Measurements from ENCODE around the gene SPOCK1.

The SPOCK1 gene

DNA sequence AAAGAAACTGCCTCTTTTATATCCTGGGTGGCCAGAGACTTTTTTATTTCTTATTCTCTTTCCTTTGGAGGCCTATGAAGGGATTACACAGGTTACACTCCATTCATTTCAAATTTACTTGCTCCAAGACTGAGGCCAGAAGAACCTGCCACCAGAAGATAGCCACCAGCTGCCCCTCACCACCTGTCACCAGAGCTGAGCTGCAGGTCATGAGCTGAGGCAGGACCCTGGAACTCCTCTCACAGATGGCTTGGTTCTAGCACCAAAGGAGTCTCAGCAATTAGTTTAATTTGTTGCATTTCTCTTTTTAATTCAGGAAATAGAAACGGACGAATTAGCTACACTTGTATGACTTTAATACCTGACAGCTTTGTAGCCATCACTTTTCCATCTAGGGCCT is 313.9 kb downstream of the SPOCK1 start:
- H3K36me3 ChIP-seq (ENCODE audit: insufficient read depth, low read length), result no peaks in the 10 kb centered on the region
- no peak overlapping the region for H3K9ac ChIP-seq (ENCODE audit: low read depth, low read length)
- H3K9me3 ChIP-seq (ENCODE audit: control insufficient read depth, insufficient read depth, low read length), result no peaks in the 10 kb centered on the region
- H3K4me1 ChIP-seq (ENCODE audit: insufficient read depth, low read length), result no peaks in the 10 kb centered on the region

- H3K4me1 ChIP-seq (ENCODE audit: insufficient read depth, low read length), result no peaks in the 10 kb centered on the region
- H3K36me3 ChIP-seq (ENCODE audit: insufficient read depth, low read length), result no peaks in the 10 kb centered on the region
- no peaks in the 10 kb centered on the region for H3K9me3 ChIP-seq (ENCODE audit: control insufficient read depth, insufficient read depth, low read length)
- H3K9ac ChIP-seq (ENCODE audit: low read depth, low read length), result no peak overlapping the region
Measured at GRCh38 chr5:137184734-137185133, 314.4 kb downstream of the SPOCK1 start.

- Histone ChIP-seq H3K9ac (ENCODE audit: low read depth, low read length) (no peak overlapping the region), H3K4me1 (ENCODE audit: insufficient read depth, low read length) (no peaks in the 10 kb centered on the region), H3K36me3 (ENCODE audit: insufficient read depth, low read length) (no peaks in the 10 kb centered on the region)
Measured at GRCh38 chr5:137182576-137182975, 316.6 kb downstream of the SPOCK1 start.

DNA sequence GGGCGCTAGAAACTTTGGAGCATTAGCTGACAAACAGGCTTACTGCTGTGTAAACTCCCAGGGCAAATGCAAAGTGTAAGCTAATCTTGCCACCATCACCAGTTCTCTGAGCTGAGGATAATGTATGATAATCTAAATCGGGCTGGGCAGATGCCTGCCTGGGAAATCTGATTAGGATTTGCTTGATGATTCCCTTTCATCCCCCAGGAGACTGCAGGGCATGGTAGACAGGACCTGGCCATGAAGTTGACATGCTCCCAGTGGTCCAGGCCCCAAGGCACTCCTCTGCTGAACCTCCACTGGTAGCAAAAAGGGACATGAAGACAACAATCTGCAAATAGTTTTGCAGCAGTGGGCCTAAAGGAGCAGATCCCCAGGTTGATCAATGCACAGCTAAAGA is 317.5 kb downstream of the SPOCK1 start:
- H3K4me1 ChIP-seq (ENCODE audit: insufficient read depth, low read length), result no peaks in the 10 kb centered on the region
- no peaks in the 10 kb centered on the region for H3K36me3 ChIP-seq (ENCODE audit: insufficient read depth, low read length)
- H3K9me3 ChIP-seq (ENCODE audit: control insufficient read depth, insufficient read depth, low read length), result no peaks in the 10 kb centered on the region
- no peak overlapping the region for H3K9ac ChIP-seq (ENCODE audit: low read depth, low read length)

More at GRCh38 chr5:137182576-137182975, 316.6 kb downstream of the SPOCK1 start:
- no peaks in the 10 kb centered on the region for H3K9me3 ChIP-seq (ENCODE audit: control insufficient read depth, insufficient read depth, low read length)

DNA sequence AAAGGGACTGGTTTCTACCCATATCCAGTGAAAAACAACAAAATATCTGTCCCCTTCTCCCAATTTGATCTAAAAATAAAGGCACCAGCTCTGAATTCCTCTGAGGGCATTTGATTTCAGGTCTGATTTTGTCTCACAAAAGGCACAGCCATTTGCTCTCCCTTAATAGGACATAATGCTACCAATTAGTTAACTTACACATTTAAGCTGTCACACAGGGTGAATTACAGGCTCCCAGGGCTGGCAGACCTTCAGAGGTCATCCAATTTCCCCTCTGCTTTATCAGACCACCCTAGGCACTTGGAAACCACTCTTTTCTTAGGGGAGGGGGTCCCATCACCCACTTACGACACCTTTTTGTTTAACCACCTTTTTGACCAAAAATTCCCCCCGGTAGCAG is 319.9 kb downstream of the SPOCK1 start:
- Histone ChIP-seq H3K36me3 (ENCODE audit: insufficient read depth, low read length) (no peaks in the 10 kb centered on the region), H3K9me3 (ENCODE audit: control insufficient read depth, insufficient read depth, low read length) (no peaks in the 10 kb centered on the region), H3K9ac (ENCODE audit: low read depth, low read length) (no peak overlapping the region), H3K4me1 (ENCODE audit: insufficient read depth, low read length) (no peaks in the 10 kb centered on the region)

- no peaks in the 10 kb centered on the region for H3K4me1 ChIP-seq (ENCODE audit: insufficient read depth, low read length)
- no peak overlapping the region for H3K9ac ChIP-seq (ENCODE audit: low read depth, low read length)
- no peaks in the 10 kb centered on the region for H3K9me3 ChIP-seq (ENCODE audit: control insufficient read depth, insufficient read depth, low read length)
- no peaks in the 10 kb centered on the region for H3K36me3 ChIP-seq (ENCODE audit: insufficient read depth, low read length)
Measured at GRCh38 chr5:137176609-137177008, 322.5 kb downstream of the SPOCK1 start.

- Histone ChIP-seq H3K4me1 (ENCODE audit: insufficient read depth, low read length) (no peaks in the 10 kb centered on the region), H3K9me3 (ENCODE audit: control insufficient read depth, insufficient read depth, low read length) (no peaks in the 10 kb centered on the region), H3K9ac (ENCODE audit: low read depth, low read length) (no peak overlapping the region), H3K36me3 (ENCODE audit: insufficient read depth, low read length) (no peaks in the 10 kb centered on the region)
Measured at GRCh38 chr5:137176126-137176525, 323.0 kb downstream of the SPOCK1 start.

GRCh38 chr5:137174196-137174595 is 324.9 kb downstream of the SPOCK1 start:
- Histone ChIP-seq H3K4me1 (ENCODE audit: insufficient read depth, low read length) (no peaks in the 10 kb centered on the region), H3K9ac (ENCODE audit: low read depth, low read length) (no peak overlapping the region), H3K9me3 (ENCODE audit: control insufficient read depth, insufficient read depth, low read length) (no peaks in the 10 kb centered on the region), H3K36me3 (ENCODE audit: insufficient read depth, low read length) (no peaks in the 10 kb centered on the region)

- H3K9me3 ChIP-seq (ENCODE audit: control insufficient read depth, insufficient read depth, low read length), result no peaks in the 10 kb centered on the region
- no peak overlapping the region for H3K9ac ChIP-seq (ENCODE audit: low read depth, low read length)
- no peaks in the 10 kb centered on the region for H3K4me1 ChIP-seq (ENCODE audit: insufficient read depth, low read length)
- H3K36me3 ChIP-seq (ENCODE audit: insufficient read depth, low read length), result no peaks in the 10 kb centered on the region
Measured at GRCh38 chr5:137172258-137172657, 326.9 kb downstream of the SPOCK1 start.

DNA sequence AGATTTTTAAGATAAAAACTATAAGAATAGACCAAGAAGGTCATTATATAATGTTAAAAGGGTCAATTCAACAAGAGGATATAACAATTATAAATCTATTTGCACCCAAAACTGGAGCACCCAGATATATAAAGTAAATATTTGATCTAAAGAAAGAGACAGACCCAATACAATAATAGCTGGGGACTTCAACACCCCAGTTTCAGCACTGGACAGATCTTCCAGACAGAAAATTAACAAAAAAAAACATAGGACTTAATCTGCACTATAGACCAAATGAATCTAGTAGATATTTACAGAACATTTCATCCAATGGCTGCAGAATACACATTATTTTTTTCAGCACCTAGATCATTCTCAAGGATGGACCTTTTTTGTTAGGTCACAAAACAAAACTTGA is 331.9 kb downstream of the SPOCK1 start:
- Histone ChIP-seq H3K4me1 (ENCODE audit: insufficient read depth, low read length) (no peaks in the 10 kb centered on the region), H3K9me3 (ENCODE audit: control insufficient read depth, insufficient read depth, low read length) (no peaks in the 10 kb centered on the region), H3K9ac (ENCODE audit: low read depth, low read length) (no peak overlapping the region)

GRCh38 chr5:137164961-137165360 is 334.2 kb downstream of the SPOCK1 start:
- Histone ChIP-seq H3K36me3 (ENCODE audit: insufficient read depth, low read length) (no peaks in the 10 kb centered on the region), H3K9me3 (ENCODE audit: control insufficient read depth, insufficient read depth, low read length) (no peaks in the 10 kb centered on the region), H3K9ac (ENCODE audit: low read depth, low read length) (no peak overlapping the region), H3K4me1 (ENCODE audit: insufficient read depth, low read length) (no peaks in the 10 kb centered on the region)

More for the DNA sequence above, 331.9 kb downstream of the SPOCK1 start:
- H3K36me3 ChIP-seq (ENCODE audit: insufficient read depth, low read length), result no peaks in the 10 kb centered on the region

- Histone ChIP-seq H3K9me3 (ENCODE audit: control insufficient read depth, insufficient read depth, low read length) (no peaks in the 10 kb centered on the region), H3K36me3 (ENCODE audit: insufficient read depth, low read length) (no peaks in the 10 kb centered on the region), H3K9ac (ENCODE audit: low read depth, low read length) (no peak overlapping the region)
Measured at GRCh38 chr5:137164536-137164935, 334.6 kb downstream of the SPOCK1 start.

DNA sequence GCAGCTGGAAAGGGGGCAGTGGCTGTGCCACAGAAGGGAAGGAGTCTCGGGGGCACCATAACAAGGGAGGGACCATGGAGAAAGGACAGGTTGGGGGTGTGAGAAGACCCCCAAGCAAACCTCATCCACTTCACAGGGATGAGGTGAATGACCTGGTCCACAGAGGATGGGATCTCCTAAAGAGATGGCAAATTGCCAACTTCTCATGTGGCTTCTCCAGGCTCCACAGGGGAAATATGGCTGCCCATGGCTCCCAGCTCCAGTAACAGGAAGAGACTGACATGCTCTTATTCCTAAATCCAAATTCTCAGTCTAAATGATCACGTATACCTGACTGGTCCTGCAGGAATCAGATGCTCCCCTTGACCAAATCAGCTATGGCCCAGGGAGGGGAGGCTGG is 340.4 kb downstream of the SPOCK1 start:
- no peaks in the 10 kb centered on the region for H3K4me1 ChIP-seq (ENCODE audit: insufficient read depth, low read length)
- no peaks in the 10 kb centered on the region for H3K9me3 ChIP-seq (ENCODE audit: control insufficient read depth, insufficient read depth, low read length)
- no peaks in the 10 kb centered on the region for H3K36me3 ChIP-seq (ENCODE audit: insufficient read depth, low read length)
- no peak overlapping the region for H3K9ac ChIP-seq (ENCODE audit: low read depth, low read length)

More at GRCh38 chr5:137164536-137164935, 334.6 kb downstream of the SPOCK1 start:
- H3K4me1 ChIP-seq (ENCODE audit: insufficient read depth, low read length), result no peaks in the 10 kb centered on the region

DNA sequence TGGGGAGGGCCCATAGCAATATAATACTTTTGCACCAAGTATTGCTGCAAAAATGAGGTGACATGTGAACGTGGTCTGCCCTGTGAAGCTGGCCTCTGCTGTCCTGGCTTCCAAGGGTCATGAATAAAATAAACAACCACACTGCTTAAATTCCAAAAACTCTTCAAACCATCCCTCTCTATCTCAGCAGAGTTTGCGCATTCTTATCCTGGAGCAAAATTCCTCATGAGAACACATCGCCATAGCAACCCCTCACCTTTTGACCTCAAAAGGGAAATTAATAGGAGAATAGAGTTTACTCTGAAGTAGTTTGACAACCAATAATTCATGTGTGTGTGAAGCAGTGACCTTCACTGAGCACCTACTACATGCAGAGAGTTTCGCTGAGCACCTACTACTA is 342.9 kb downstream of the SPOCK1 start:
- Histone ChIP-seq H3K4me1 (ENCODE audit: insufficient read depth, low read length) (no peaks in the 10 kb centered on the region), H3K9me3 (ENCODE audit: control insufficient read depth, insufficient read depth, low read length) (no peaks in the 10 kb centered on the region), H3K36me3 (ENCODE audit: insufficient read depth, low read length) (no peaks in the 10 kb centered on the region)

GRCh38 chr5:137155261-137156000 is 343.7 kb downstream of the SPOCK1 start:
- no peaks in the 10 kb centered on the region for H3K36me3 ChIP-seq (ENCODE audit: insufficient read depth, low read length)
- H3K9ac ChIP-seq (ENCODE audit: low read depth, low read length), result no peak overlapping the region
- no peaks in the 10 kb centered on the region for H3K9me3 ChIP-seq (ENCODE audit: control insufficient read depth, insufficient read depth, low read length)
- no peaks in the 10 kb centered on the region for H3K4me1 ChIP-seq (ENCODE audit: insufficient read depth, low read length)

More for the DNA sequence above, 342.9 kb downstream of the SPOCK1 start:
- no peak overlapping the region for H3K9ac ChIP-seq (ENCODE audit: low read depth, low read length)
